Measurements from ENCODE around the gene SNUPN. TPM values are rescaled to one million over a fixed set of nuclear protein-coding genes. Genes with fewer than 3 reads are reported as not detected.

SNUPN gene
- polyA plus RNA-seq, 1 of the 3 experiments (the other 2 are of a cell fraction) = 31.7 TPM

GRCh38 chr15:75577401-75578172, 47.9 kb downstream of the SNUPN start (continued):
- TF ChIP-seq, protein P1, sequence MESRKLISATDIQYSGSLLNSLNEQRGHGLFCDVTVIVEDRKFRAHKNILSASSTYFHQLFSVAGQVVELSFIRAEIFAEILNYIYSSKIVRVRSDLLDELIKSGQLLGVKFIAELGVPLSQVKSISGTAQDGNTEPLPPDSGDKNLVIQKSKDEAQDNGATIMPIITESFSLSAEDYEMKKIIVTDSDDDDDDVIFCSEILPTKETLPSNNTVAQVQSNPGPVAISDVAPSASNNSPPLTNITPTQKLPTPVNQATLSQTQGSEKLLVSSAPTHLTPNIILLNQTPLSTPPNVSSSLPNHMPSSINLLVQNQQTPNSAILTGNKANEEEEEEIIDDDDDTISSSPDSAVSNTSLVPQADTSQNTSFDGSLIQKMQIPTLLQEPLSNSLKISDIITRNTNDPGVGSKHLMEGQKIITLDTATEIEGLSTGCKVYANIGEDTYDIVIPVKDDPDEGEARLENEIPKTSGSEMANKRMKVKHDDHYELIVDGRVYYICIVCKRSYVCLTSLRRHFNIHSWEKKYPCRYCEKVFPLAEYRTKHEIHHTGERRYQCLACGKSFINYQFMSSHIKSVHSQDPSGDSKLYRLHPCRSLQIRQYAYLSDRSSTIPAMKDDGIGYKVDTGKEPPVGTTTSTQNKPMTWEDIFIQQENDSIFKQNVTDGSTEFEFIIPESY (IDR thresholded peaks at IDR 0.05; ENCODE audit: borderline replicate concordance, low read depth) = no peak
- TF ChIP-seq USF1 (IDR thresholded peaks at IDR 0.05; ENCODE audit: borderline replicate concordance, low read depth) = no peak

DNA sequence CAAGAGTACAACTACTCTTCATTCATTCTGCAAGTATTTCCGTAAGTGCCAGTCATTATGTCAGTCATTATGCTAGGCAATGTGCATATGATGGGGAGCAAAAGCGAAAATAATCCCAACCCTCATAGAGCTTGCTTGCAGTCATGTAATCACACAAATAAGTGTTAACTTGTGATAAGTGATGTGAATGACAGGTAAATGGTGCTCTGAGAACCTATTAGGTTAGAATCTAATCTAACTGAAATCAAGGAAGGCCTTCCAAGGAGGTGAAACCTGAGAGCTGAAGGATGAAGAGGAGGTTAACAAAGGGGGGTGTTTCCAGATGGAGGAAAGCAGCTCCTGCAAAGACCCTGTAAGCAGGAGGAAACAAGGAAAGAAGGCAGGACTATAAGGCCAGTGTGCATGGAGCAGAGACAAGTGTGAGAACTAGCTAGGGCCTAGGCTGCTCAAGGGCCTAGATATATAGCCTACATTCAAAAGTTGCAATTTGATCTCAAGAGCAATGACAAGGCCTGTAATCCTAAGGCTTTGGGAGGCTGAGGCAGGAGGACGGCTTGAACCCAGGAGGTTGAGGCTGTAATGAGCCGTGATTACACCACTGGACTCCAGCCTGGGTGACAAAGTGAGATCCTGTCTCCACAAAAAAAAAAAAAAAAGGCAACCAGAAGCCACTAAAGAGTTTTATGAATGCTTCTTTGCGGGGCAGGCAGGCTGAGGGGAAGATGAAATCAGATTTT, 51.7 kb downstream of the SNUPN start:
- H3K4me3 ChIP-seq (ENCODE audit: low read depth in 2 of 2, low read length in 1 of 2) = no peak overlapping the region
- DNase-seq = no peak
- ChIA-PET POLR2A (no interaction called here), CTCF (interaction anchor here (1.3 kb wide), 1 partner anchor 74 kb away, joined by 3 read pairs; the partner anchor contains the start of gene SNX33)
- H3K79me2 ChIP-seq (ENCODE audit: insufficient read depth) = peaks cover 97% of the 10 kb centered on the region
- peaks cover 0 to 3% of the 10 kb centered on the region in 2 experiments for H3K36me3 ChIP-seq (replicated peaks in 1 of 2; ENCODE audit: control insufficient read depth in 1 of 2, insufficient read depth in 2 of 2, low read length in 1 of 2)
- H3F3A ChIP-seq (replicated peaks; ENCODE audit: insufficient read depth) = peaks cover 4% of the 10 kb centered on the region
- H3K9me3 ChIP-seq = no peaks in the 10 kb centered on the region
- H3K4me2 ChIP-seq = no peak overlapping the region
- H3K27me3 ChIP-seq (ENCODE audit: insufficient read depth) = no peaks in the 10 kb centered on the region
- H3K27ac ChIP-seq (ENCODE audit: low read depth in 2 of 2, low read length in 1 of 2) = no peak overlapping the region; a peak in 2 of 4 replicates
- H3K4me1 ChIP-seq (ENCODE audit: control insufficient read depth in 1 of 2, insufficient read depth in 2 of 2, low read depth in 1 of 2, low read length in 1 of 2) = peaks cover 0 to 7% of the 10 kb centered on the region in 2 experiments; a peak in 2 of 4 replicates
- H2AFZ ChIP-seq (ENCODE audit: low read depth) = no peak overlapping the region
- peaks cover 52% of the 10 kb centered on the region for H4K20me1 ChIP-seq (ENCODE audit: insufficient read depth)
- H3K9ac ChIP-seq = no peak overlapping the region
- H3K9me2 ChIP-seq = no peaks in the 10 kb centered on the region
- 95% methylated on average over 5 of the region's 5 CpGs for WGBS (ENCODE audit: low lambda C conversion rate)
- TF ChIP-seq MXI1 (IDR thresholded peaks at IDR 0.05; ENCODE audit: low read depth, low read length) = no peak
- no peak for TF ChIP-seq TEAD4 (IDR thresholded peaks at IDR 0.05; ENCODE audit: borderline replicate concordance, insufficient read depth)
- TF ChIP-seq RFX5 (IDR thresholded peaks at IDR 0.05; ENCODE audit: low read length) = no peak
- TF ChIP-seq GATA2 (CRISPR knock-in tag; IDR thresholded peaks at IDR 0.05) = no peak
- no peak for TF ChIP-seq JUND (IDR thresholded peaks at IDR 0.05)
- TF ChIP-seq SIN3A (IDR thresholded peaks at IDR 0.05; ENCODE audit: borderline replicate concordance, low read depth, low read length) = no peak
- TF ChIP-seq RXRA (IDR thresholded peaks at IDR 0.05; ENCODE audit: borderline replicate concordance, low read depth) = no peak
- no peak for TF ChIP-seq NFIC (IDR thresholded peaks at IDR 0.05; ENCODE audit: borderline replicate concordance)
- no peak for TF ChIP-seq YY1 (IDR thresholded peaks at IDR 0.05; ENCODE audit: low read depth)
- TF ChIP-seq TAF1 (IDR thresholded peaks at IDR 0.05; ENCODE audit: borderline replicate concordance, low read depth, low read length) = no peak
- no peak for TF ChIP-seq CHD2 (IDR thresholded peaks at IDR 0.05; ENCODE audit: low read length, partially characterized antibody)
- no peak for TF ChIP-seq USF1 (IDR thresholded peaks at IDR 0.05; ENCODE audit: borderline replicate concordance, low read depth)
- TF ChIP-seq, protein P1 (IDR thresholded peaks at IDR 0.05; ENCODE audit: borderline replicate concordance, low read depth) = no peak
- TF ChIP-seq, protein P2, sequence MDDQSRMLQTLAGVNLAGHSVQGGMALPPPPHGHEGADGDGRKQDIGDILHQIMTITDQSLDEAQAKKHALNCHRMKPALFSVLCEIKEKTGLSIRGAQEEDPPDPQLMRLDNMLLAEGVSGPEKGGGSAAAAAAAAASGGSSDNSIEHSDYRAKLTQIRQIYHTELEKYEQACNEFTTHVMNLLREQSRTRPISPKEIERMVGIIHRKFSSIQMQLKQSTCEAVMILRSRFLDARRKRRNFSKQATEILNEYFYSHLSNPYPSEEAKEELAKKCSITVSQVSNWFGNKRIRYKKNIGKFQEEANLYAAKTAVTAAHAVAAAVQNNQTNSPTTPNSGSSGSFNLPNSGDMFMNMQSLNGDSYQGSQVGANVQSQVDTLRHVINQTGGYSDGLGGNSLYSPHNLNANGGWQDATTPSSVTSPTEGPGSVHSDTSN (IDR thresholded peaks at IDR 0.05) = no peak
- TF ChIP-seq EZH2phosphoT487 (IDR thresholded peaks at IDR 0.05; ENCODE audit: borderline replicate concordance, low read depth) = no peak
- no peak for TF ChIP-seq FOXM1 (IDR thresholded peaks at IDR 0.05; ENCODE audit: low read depth)
- TF ChIP-seq RCOR1 (IDR thresholded peaks at IDR 0.05; ENCODE audit: low read length) = no peak

Data from SK-N-SH (cell line).